H1 (cell line): ENCODE measurements around the gene OR1I1.

Experiments
- BRCA1 ChIP-seq: IDR thresholded peaks from 2 replicates; pipeline ENCODE4 v1.6.1; 2012; ENCODE audit warnings: low read depth, low read length, improper control_type of control experiment
- CHD2 ChIP-seq: IDR thresholded peaks from 2 replicates; pipeline ENCODE4 v1.6.1; 2012; ENCODE audit warnings: low read length, improper control_type of control experiment
- CREB1 ChIP-seq: IDR thresholded peaks from 2 replicates; pipeline ENCODE4 v1.6.1; 2012; ENCODE audit warnings: inconsistent platforms
- HDAC6 ChIP-seq: IDR thresholded peaks from one replicate; pipeline ENCODE4 v1.7.1; 2012; ENCODE audit warnings: low read depth, mild to moderate bottlenecking, inconsistent platforms, low read length, moderate library complexity
- SUZ12 ChIP-seq: fragments of 200-600 bp; sonication (generic); IDR thresholded peaks from 2 replicates; pipeline ENCODE4 v1.6.1; 2012; ENCODE audit warnings: mild to moderate bottlenecking, inconsistent platforms, low read length, moderate library complexity, mixed read lengths
- TCF12 ChIP-seq: IDR thresholded peaks from 2 replicates; pipeline ENCODE4 v1.6.1; 2011; ENCODE audit warnings: low read depth, mild to moderate bottlenecking, low read length
- TF ChIP-seq, protein P1 (sequence below), 3 experiments: IDR thresholded peaks; 1 replicate in 2 of 3; 2 replicates in 1 of 3; pipeline versions ENCODE4 v1.5.1 to v1.6.1; 2011; ENCODE audit warnings: low read length in 3 of 3, mild to moderate bottlenecking in 3 of 3, inconsistent platforms in 2 of 3, low read depth in 1 of 3, moderate library complexity in 1 of 3; ENCODE audit not compliant: insufficient read depth in 1 of 3; ENCODE audit errors: control extremely low read depth in 1 of 3
- TF ChIP-seq, protein P2 (sequence below): IDR thresholded peaks from 2 replicates; pipeline ENCODE4 v1.6.1; 2011; ENCODE audit warnings: low read depth, mild to moderate bottlenecking, low read length; ENCODE audit not compliant: insufficient read depth

DNA sequence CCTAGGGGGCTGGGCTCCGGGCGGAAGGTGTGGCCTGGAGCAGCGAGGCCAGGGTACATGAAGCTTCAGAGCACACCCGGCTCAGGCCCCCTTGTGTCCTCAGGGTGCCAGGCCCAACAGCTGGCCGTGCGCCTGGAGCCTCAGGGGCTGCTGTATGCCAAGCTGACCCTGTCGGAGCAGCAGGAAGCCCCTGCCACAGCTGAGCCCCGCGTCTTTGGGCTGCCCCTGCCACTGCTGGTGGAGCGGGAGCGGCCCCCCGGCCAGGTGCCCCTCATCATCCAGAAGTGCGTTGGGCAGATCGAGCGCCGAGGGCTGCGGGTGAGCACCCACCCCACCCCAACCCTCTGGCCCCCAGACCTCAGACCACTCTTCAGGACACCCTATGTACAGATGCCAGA lies 28.4 kb downstream of the OR1I1 start:
- no peak for TF ChIP-seq TCF12
- TF ChIP-seq, protein P1, sequence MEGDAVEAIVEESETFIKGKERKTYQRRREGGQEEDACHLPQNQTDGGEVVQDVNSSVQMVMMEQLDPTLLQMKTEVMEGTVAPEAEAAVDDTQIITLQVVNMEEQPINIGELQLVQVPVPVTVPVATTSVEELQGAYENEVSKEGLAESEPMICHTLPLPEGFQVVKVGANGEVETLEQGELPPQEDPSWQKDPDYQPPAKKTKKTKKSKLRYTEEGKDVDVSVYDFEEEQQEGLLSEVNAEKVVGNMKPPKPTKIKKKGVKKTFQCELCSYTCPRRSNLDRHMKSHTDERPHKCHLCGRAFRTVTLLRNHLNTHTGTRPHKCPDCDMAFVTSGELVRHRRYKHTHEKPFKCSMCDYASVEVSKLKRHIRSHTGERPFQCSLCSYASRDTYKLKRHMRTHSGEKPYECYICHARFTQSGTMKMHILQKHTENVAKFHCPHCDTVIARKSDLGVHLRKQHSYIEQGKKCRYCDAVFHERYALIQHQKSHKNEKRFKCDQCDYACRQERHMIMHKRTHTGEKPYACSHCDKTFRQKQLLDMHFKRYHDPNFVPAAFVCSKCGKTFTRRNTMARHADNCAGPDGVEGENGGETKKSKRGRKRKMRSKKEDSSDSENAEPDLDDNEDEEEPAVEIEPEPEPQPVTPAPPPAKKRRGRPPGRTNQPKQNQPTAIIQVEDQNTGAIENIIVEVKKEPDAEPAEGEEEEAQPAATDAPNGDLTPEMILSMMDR (IDR thresholded peaks at IDR 0.05; ENCODE audit: control extremely low read depth in 1 of 3, insufficient read depth in 1 of 3, low read depth in 1 of 3, low read length in 3 of 3), result no peak
- no peak for TF ChIP-seq CHD2
- TF ChIP-seq CREB1, result no peak
- no peak for TF ChIP-seq HDAC6
- no peak for TF ChIP-seq BRCA1
- TF ChIP-seq, protein P2, sequence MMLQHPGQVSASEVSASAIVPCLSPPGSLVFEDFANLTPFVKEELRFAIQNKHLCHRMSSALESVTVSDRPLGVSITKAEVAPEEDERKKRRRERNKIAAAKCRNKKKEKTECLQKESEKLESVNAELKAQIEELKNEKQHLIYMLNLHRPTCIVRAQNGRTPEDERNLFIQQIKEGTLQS, result no peak
- no peak for TF ChIP-seq SUZ12
